ENCODE results near the gene AMN.
"Not testable (repeated sequence)": the region's sequence is repeated elsewhere in the genome, so short reads cannot be mapped to it uniquely, and the experiment has no call there.

AMN gene

DNA sequence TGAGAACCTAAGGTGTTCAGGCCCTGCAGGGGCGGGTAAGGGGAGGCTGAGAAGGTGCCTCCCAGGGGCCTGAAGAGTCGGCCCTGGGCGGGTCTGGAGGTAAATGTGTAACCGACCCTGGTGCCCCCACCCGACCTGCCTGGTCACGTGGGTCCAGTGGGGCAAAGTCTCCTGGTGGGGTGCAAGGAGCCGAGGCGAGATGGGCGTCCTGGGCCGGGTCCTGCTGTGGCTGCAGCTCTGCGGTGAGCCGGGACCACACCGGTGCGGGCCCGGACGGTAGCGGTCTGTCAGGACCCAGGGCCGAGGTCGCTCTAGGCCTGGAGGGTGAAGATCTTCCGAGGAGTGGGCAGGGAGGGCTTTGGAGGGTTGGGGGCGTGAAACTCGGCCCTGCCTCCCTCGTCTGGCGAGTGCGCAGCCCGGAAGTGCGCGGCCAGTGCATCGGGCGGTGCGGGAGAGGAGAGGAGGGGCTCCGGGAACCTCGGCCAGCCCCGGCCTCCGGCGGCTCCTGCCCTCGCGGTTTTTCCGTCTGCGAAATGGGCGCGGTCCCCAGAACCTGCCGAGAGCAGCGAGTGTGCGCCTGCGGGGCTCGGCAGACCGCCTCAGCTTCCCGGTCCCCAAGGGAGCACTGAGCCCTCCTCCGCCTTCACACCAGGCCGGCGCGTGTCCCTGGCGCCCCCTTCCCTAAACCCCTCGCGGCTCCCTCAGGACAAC, at the start of gene AMN:
Gene AMN (plus strand): TSS at position 174 of the 711 bp plus-strand sequence. CDS start 26 bp downstream, at position 200.
- DNase-seq: no peak

- no peak for DNase-seq
Measured at GRCh38 chr14:102873131-102873530, 49.3 kb upstream of the AMN start.

- DNase-seq: no peak
Measured at GRCh38 chr14:102873546-102874061, 48.9 kb upstream of the AMN start.

DNA sequence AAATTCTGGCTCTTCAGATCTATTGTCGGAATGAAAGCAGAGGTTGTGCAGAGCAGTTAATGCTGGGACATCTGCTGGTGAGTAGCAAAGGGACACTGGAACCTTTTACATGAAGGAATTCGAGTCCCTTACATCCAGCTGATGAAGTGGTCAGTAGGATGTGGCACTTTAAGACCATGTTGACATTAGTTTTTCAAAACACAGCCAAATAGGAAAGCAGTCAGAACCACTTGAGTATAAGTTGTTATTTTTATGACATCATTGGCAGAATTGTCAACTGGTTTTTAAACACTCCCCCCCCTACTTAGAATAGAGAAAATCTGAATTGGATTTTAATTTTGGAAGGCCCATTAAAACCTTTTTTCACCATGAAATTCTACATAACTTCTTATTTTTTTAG, 46.8 kb upstream of the AMN start:
- no peak for DNase-seq

GRCh38 chr14:102877511-102877910, 45.0 kb upstream of the AMN start:
- DNase-seq: not testable (repeated sequence)

- DNase-seq: no peak
Measured at GRCh38 chr14:102878174-102878969, 44.1 kb upstream of the AMN start.

DNA sequence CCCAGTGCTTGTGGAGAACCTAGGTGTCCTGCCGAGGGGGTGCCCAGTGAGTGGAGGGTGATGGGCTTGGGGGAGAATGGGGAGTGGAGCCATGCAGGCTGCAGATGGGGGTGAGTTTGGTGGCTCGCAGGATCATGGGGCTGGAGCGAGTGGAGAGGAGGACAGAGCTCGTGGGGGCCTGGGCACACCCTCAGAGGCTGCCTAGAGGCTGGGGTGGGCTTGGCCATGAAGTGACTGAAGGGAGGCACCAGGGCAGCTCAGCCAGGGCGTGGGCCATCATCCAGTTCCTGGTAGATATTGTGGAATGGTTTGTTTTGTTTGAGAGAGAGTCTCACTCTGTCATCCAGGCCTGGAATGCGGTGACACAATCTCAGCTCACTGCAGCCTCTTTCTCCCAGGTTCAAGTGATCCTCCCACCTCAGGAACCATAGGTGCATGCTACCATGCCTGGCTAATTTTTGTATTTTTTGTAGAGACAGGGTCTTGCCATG, 43.4 kb upstream of the AMN start:
- no peak for DNase-seq

DNA sequence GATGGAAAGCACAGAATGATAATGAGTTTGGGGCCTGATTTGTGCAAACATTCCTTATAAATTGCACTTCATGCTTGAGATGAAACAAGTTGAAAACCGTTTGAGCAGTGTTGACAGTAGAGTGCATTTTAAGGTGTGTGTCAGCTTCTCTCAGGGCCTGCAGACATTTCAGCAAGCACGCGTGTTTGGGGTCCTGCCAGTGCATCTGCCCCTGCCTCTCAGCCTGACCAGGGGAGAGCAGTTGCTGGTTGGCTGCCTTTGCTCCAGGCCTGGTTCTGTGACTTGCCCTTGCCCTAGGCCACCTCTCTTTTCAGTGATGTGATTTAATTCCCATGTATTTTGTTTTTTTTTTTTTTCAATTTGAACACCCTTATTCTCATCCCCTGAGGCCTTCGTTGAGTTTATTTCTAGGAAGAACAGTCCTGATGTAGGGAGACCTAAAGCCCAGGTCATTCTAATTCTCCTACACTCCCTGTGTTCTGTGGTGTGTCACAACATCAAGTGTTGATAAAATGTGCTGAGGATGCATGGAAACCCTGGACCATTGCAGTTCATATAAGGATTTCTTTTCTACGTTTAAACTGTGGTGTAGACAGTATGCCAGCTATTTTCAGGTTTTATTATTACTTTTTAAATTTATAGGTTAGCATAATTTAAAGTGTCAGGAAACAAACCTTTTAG, 40.1 kb upstream of the AMN start:
- no peak for DNase-seq

GRCh38 chr14:102883089-102883541, 39.3 kb upstream of the AMN start:
- DNase-seq: no peak

DNA sequence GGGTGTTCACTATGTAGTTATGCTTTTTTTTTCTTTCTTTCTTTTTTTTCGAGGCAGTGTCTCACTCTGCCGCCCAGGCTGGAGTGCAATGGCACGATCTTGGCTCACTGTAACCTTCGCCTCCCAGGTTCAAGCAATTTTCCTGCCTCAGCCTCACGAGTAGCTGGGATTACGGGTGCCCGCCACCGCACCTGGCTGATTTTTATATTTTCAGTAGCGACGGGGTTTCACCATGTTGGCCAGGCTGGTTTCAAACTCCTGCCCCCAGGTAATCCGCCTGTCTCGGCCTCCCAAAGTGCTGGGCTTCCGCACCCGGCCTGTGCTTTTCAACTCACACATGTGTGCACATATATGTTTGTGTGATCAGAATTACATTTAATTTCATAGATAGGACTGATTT, 38.9 kb upstream of the AMN start:
- no peak for DNase-seq

GRCh38 chr14:102885737-102886447, 36.6 kb upstream of the AMN start:
- no peak for DNase-seq

GRCh38 chr14:102888748-102889147, 33.7 kb upstream of the AMN start:
- DNase-seq: no peak

DNA sequence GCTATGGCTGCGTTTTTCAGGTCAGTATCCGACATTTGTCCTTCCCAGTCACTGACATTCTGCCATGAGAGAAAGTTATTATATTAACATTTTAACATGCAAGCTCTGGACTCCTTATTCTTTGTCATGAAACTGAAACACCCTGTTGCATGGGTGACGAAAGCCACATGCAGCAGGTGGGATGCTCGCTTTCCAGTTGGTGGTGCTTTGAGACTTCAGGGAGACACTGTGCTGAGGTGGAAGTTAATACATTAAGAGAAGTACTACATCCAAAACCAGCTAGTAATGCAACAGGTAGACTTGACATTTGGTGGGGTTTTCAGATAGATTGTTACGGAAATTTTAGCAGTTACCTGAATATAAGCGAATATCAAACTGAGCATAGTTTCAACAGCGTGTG, 32.8 kb upstream of the AMN start:
- DNase-seq: no peak

DNA sequence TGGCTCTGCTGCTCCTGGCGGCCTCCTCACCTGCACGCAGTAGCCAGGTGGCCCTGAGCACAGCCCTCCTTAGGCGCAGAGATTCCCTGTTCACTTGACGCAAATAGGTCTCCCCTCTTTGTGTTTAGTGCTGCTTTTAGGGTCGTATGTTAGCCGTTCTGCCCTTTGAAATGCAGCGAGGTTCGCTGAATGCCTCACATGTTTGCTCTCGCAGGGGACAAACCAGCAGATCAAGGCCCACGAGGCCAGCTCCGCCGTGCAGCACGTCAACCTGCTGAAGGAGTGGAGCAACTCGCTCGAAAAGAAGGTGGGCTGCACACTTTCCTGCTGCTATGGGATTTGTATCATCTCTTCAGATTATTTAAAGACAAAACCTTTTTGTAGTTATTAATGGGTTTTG, 31.4 kb upstream of the AMN start:
- no peak for DNase-seq

GRCh38 chr14:102891556-102891955, 30.9 kb upstream of the AMN start:
- no peak for DNase-seq

DNA sequence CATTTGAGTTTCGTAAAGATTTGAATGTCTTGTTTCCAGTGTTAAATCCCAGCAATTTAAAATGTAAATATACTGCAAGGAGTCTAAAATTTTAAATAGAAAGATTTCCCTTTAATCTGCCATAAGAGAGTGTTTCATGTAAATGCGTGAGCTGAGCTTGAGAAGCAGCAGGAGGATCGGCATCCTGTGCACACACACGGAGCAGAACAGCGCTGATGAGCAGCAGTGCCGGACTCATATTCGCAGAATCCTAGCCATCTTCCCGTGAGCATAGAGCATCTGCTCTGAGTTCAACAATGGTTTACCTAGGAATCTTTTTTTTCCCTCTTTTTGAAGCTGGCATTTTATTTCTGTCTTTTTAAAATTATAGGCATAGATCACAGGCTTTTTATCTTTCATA, 29.8 kb upstream of the AMN start:
- DNase-seq: no peak

- no peak for DNase-seq
Measured at GRCh38 chr14:102893452-102893851, 29.0 kb upstream of the AMN start.

DNA sequence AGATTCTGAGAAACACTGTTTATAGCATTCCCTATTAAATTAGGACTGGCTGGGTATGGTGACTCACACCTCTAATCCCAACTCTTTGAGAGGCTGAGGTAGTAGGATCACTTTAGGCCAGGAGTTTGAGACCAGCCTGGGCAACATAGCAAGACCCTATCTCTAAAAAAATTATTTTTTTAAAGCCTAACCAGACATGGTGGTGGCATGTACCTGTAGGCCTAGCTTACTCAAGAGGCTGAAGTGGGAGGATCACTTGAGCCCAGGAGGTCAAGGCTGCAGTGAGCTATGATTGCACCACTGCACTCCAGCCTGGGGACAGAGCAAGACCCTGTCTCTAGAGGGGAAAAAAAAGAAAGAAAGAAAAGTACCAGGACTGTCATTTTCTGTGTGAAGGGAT, 25.7 kb upstream of the AMN start:
- DNase-seq: not testable (repeated sequence)

GRCh38 chr14:102897299-102898027, 25.0 kb upstream of the AMN start:
- no peak for DNase-seq

DNA sequence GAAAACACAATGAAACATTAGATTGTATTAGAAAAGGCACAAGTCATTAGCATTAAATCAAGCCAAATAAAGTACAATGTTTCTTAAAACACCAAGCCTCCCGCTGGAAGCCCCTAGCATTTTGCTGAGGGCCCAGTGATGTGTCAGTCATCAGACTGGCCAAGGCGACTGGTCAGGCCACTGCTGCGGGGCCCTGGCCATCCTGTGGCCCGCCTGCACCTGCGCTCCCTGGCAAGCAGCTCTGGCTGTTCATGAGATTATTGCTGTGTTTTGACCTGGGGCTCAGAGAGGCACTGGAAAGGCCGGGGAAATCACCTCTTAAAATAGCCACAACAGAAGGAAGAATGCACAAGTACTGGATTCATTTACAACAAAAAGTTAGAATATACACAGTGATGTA, 24.2 kb upstream of the AMN start:
- no peak for DNase-seq

- DNase-seq: no peak
Measured at GRCh38 chr14:102898776-102899515, 23.5 kb upstream of the AMN start.
